Activated CD8-positive, alpha-beta memory T cell treated with anti-CD3 and anti-CD28 coated beads, Interleukin-2, amount 50 U/mL, for 48 hours (primary cell): ENCODE measurements around the gene WDR1.

Experiments used
- DNase-seq: peaks from one replicate; pipeline ENCODE4 v3.0.0-alpha.2; 2020

The WDR1 gene

GRCh38 chr4:10097906-10098779 lies 18.5 kb downstream of the WDR1 start:
- DNase-seq, result no peak

- DNase-seq, result no peak
Measured at GRCh38 chr4:10096978-10097335, 19.6 kb downstream of the WDR1 start.

- peak; percentile 86 for DNase-seq
Measured at GRCh38 chr4:10096201-10096977, 20.2 kb downstream of the WDR1 start.

- DNase-seq, result peak; percentile 75
Measured at GRCh38 chr4:10095296-10095991, 21.2 kb downstream of the WDR1 start.

GRCh38 chr4:10094841-10095240 lies 21.8 kb downstream of the WDR1 start:
- DNase-seq, result no peak

- no peak for DNase-seq
Measured at GRCh38 chr4:10093801-10094552, 22.6 kb downstream of the WDR1 start.

- DNase-seq, result no peak
Measured at GRCh38 chr4:10093271-10093621, 23.4 kb downstream of the WDR1 start.

GRCh38 chr4:10092481-10093270 lies 23.9 kb downstream of the WDR1 start:
- no peak for DNase-seq

- DNase-seq, result no peak
Measured at GRCh38 chr4:10091531-10092181, 24.9 kb downstream of the WDR1 start.

- DNase-seq, result no peak
Measured at GRCh38 chr4:10090467-10091250, 25.9 kb downstream of the WDR1 start.

GRCh38 chr4:10089346-10089745 lies 27.3 kb downstream of the WDR1 start:
- no peak for DNase-seq

- DNase-seq, result no peak
Measured at GRCh38 chr4:10088135-10089010, 28.2 kb downstream of the WDR1 start.

GRCh38 chr4:10087152-10087791 lies 29.3 kb downstream of the WDR1 start:
- DNase-seq, result no peak

- DNase-seq, result no peak
Measured at GRCh38 chr4:10086506-10087120, 30.0 kb downstream of the WDR1 start.

- DNase-seq, result no peak
Measured at GRCh38 chr4:10085828-10086505, 30.6 kb downstream of the WDR1 start.

- DNase-seq, result no peak
Measured at GRCh38 chr4:10085386-10085785, 31.2 kb downstream of the WDR1 start.

- DNase-seq, result no peak
Measured at GRCh38 chr4:10084651-10085358, 31.8 kb downstream of the WDR1 start.
